ENCODE measurements around the gene JMJD8.

- TF ChIP-seq CTCF (optimal IDR thresholded peaks at IDR 0.05 in 1 of 3, IDR thresholded peaks at IDR 0.05 in 1 of 3, conservative IDR thresholded peaks at IDR 0.05 in 1 of 3; ENCODE audit: extremely low read depth in 1 of 3, insufficient read depth in 2 of 3, low read length in 3 of 3) (no peak), EZH2 (IDR thresholded peaks at IDR 0.05; ENCODE audit: low read length) (no peak)
Measured at GRCh38 chr16:651844-652243, 32.3 kb downstream of the JMJD8 start.

Data from keratinocyte (primary cell).